GM10266 (cell line): ENCODE results near the gene C14orf39.

Experiments
- DNase-seq: peaks from one replicate; pipeline ENCODE4 v3.0.0; 2012; ENCODE audit errors: extremely low spot score
- TF ChIP-seq, protein P1 (sequence below): IDR thresholded peaks from 2 replicates; pipeline ENCODE4 v1.5.1; 2012; ENCODE audit warnings: mild to moderate bottlenecking, low read depth; ENCODE audit not compliant: control insufficient read depth, insufficient read depth; ENCODE audit errors: missing control alignments

The C14orf39 gene

DNA sequence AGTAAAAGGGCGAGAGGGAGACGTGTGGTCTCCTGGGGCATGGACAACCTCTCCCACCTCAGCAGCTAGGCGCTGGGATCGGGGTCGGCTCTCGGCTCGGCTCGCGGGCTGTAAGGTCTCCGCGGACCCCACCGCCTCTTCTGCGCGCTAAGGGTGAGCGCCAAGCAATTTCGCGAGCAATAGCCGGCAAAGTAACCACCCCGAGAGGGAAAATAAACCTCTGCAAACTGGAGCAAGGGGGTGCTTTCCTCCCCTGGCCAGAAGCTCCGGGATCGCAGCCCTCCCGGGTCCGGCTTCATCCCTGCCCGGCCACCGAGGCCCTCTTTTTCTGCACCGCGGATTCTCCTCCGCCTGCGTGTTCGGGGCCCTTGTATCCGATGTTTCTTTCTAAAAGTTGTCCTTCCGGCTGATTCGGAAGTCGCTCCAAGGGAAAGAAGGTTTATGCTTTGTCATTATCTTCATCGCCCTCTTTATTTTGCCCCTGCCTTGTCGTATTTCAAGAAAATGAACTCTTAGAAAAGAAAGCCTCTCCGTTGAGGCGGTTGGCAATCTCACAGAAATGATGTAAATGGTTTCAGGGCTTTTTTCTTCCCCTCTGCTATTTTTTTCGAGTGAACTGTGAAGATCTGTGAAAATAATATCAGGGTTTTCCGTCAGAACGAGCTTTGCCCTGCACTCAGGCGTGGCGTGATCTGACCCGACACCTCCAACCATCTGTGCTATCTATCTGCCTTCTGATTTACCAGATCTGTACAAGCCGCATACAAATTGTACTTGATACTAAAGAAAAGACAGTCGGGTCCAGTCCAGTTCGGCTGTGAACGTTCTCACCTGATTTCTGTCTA lies 21.3 kb upstream of the C14orf39 start:
- TF ChIP-seq, protein P1, sequence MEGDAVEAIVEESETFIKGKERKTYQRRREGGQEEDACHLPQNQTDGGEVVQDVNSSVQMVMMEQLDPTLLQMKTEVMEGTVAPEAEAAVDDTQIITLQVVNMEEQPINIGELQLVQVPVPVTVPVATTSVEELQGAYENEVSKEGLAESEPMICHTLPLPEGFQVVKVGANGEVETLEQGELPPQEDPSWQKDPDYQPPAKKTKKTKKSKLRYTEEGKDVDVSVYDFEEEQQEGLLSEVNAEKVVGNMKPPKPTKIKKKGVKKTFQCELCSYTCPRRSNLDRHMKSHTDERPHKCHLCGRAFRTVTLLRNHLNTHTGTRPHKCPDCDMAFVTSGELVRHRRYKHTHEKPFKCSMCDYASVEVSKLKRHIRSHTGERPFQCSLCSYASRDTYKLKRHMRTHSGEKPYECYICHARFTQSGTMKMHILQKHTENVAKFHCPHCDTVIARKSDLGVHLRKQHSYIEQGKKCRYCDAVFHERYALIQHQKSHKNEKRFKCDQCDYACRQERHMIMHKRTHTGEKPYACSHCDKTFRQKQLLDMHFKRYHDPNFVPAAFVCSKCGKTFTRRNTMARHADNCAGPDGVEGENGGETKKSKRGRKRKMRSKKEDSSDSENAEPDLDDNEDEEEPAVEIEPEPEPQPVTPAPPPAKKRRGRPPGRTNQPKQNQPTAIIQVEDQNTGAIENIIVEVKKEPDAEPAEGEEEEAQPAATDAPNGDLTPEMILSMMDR: no peak
- DNase-seq: no peak

DNA sequence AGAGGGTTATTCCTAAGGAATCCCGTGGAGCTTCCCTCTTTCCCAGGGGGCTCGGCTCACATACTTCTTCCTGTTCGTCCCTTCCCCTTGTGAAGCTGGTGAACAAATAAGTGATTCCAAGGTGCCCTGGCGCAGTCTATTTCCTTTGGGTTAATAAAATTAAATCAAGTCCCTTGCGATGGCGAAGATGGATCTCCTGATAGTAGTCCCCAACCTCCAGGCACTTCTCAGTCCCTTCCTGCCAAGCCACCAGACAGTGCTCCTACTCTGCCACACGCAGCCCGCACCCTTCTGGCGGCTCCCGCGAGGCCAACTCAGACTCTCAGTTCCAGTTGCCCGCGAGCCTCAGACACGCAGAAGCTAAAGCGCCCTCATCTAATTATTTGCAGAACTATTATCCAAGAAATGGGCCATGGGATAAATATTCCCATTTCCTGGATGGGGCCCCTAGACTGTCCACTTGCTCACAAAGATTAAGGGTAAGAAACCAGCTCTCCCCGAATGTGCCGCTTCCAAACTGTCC lies 20.7 kb upstream of the C14orf39 start:
- TF ChIP-seq, protein P1: no peak
- no peak for DNase-seq

DNA sequence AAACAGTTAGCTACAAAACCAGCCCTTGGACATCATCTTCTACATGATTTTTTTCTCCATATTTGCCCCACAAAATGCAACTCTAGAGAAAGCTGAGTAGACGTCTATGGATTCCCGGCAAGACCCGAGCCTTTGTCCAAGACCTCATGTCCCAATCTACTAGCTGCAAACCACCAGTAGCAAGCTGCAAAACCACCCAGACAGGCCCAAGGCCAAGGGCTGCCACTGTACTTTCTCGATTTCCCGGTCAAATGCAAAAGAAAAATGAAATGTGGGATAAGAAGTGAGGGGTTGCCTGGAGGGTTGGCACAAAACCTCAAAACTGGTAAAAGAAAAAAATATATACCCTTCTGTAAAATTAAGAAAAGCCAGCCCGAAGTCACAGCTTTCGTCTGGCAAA lies 20.1 kb upstream of the C14orf39 start:
- DNase-seq: no peak
- TF ChIP-seq, protein P1: no peak

DNA sequence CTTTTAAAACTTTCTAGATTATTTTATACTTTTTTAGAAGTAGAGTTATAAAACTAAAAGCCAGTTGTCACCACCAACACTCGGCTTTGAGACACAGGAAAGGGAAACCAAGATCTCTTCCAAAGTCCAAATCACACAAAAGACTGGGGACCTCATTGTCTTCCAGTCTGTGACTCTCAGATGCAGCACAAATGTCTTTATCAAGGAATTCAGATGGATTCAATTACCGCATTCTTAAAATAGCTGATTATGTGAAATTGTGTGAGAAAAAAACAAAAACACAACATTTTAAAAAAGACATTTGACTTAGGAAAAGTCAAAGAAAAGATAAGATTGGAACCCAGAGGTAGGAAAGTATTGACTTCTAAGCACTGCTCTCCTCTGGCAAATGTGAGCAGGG lies 19.6 kb upstream of the C14orf39 start:
- no peak for DNase-seq
- TF ChIP-seq, protein P1: no peak

DNA sequence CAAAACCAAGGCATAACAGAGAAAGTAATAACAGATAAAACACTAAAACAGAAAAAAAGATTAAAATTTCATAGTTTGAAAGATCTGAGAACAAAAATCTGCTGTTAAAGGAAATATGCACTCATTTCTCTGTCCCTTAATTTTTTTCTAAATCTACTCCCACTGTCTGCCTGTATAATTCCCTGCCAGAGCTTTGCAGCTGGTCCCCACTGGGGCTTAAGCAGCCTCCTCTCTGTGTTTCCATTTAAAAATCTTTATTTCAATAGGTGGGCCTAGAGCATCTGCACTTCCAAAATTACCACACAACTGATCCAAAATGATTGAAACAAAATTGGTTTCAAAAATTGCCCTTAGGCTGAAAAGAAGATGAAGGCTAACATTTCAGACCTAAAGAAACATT lies 16.7 kb upstream of the C14orf39 start:
- DNase-seq: no peak
- TF ChIP-seq, protein P1: no peak

DNA sequence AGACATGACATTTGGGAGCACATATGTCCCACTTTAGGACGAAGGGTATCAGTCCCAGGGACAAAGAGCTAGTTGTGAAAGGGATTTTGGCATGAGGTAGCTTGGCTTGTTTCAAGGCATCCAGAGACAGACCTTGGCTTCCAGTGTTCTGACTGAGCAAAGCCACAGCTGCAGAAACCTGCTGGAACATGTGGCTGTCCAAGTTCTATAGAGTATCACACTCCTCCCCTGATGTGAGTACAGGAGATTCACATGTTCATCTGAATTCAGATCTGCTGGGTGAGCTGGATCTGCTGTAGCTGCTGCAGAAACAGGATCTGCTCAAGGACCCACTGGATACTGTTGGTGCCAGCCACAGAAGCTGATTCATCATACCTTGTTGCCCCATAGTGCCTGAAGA lies 10.1 kb upstream of the C14orf39 start:
- no peak for DNase-seq
- TF ChIP-seq, protein P1: no peak

DNA sequence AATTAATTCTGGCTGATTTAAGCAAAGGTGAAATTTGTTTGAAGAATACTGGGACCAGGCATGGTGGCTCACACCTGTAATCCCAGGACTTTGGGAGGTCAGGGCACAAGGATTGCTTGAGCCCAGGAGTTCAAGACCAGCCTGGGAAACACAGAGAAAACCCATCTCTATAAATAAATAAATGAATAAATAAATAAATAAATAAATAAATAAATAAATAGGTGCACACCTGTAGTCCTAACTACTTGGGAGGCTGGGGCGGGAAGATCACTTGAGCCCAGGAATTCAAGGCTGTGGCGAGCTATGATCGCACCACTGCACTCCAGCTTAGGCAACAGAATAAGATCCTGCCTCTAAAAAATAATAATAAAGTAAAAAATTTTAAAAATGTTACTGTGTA lies 4.4 kb upstream of the C14orf39 start:
- TF ChIP-seq, protein P1: no peak
- no peak for DNase-seq
